Measurements from ENCODE around the gene PLA2G4A. TPM values are rescaled to one million over a fixed set of nuclear protein-coding genes. Genes with fewer than 3 reads are reported as not detected.

The PLA2G4A gene
- total and polyA plus RNA-seq, 2 donors (not counting 3 experiments of a cell fraction or from before 2014, with no cell fraction given): 8.2 to 13.3 TPM

DNA sequence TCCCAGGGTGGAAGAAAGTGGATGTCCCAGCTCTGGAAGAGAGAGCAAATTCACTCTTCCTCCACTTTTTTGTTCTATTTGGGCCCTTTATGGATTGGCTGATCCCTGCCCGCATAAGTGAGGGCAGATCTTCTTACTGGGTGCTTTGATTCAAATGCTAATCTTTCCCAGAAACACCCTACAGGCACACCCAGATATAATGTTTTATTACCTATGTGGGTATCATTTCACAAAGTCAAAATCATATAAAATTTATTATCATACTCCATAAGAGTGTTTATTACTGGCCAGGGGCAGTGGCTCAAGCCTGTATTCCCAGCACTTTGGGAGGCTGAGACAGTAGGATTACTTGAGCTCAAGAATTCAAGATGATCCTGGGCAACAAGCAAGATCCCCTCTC lies 16.9 kb upstream of the PLA2G4A start:
- Histone ChIP-seq H3K4me2 (ENCODE audit: insufficient read depth, low read length) (no peak overlapping the region), H3K9ac (replicated peaks; ENCODE audit: extremely low read depth, insufficient read depth, low read length) (no peak overlapping the region), H3K27ac (ENCODE audit: insufficient read depth, low read depth, low read length) (no peak overlapping the region), H3K79me2 (ENCODE audit: control insufficient read depth, insufficient read depth, low read length) (no peaks in the 10 kb centered on the region), H3K36me3 (ENCODE audit: control insufficient read depth in 2 of 2, extremely low read depth in 1 of 2, insufficient read depth in 2 of 2, low read length in 2 of 2) (no peaks in the 10 kb centered on the region), H3K4me3 (replicated peaks in 1 of 3; ENCODE audit: insufficient read depth in 1 of 3, low read depth in 1 of 3, low read length in 3 of 3) (no peak overlapping the region), H2AFZ (ENCODE audit: low read depth, low read length) (no peak overlapping the region), H3K27me3 (ENCODE audit: control insufficient read depth in 2 of 2, insufficient read depth in 2 of 2, low read length in 2 of 2) (no peaks in the 10 kb centered on the region), H4K20me1 (replicated peaks; ENCODE audit: control insufficient read depth, extremely low read depth, insufficient read depth, low read length) (no peaks in the 10 kb centered on the region), H3K9me3 (replicated peaks; ENCODE audit: control insufficient read depth, insufficient read depth, low read length) (no peaks in the 10 kb centered on the region), H3K4me1 (ENCODE audit: control insufficient read depth, extremely low read depth, insufficient read depth, low read length) (peaks cover 9% of the 10 kb centered on the region), H3K9me1 (replicated peaks; ENCODE audit: control insufficient read depth, extremely low read depth, insufficient read depth, low read length) (no peaks in the 10 kb centered on the region)
- POLR2A ChIA-PET: no interaction called here
- FAIRE-seq (no peak), DNase-seq (ENCODE audit: low read depth, low spot score) (no peak)
- dilution Hi-C loops (cut with MboI; ENCODE audit: extremely low pct_ligation_motif_present, low sequenced_read_pairs): no loop called here
- no TSS peak for BruUV-seq (replicated peaks)
- TF ChIP-seq, protein P1, sequence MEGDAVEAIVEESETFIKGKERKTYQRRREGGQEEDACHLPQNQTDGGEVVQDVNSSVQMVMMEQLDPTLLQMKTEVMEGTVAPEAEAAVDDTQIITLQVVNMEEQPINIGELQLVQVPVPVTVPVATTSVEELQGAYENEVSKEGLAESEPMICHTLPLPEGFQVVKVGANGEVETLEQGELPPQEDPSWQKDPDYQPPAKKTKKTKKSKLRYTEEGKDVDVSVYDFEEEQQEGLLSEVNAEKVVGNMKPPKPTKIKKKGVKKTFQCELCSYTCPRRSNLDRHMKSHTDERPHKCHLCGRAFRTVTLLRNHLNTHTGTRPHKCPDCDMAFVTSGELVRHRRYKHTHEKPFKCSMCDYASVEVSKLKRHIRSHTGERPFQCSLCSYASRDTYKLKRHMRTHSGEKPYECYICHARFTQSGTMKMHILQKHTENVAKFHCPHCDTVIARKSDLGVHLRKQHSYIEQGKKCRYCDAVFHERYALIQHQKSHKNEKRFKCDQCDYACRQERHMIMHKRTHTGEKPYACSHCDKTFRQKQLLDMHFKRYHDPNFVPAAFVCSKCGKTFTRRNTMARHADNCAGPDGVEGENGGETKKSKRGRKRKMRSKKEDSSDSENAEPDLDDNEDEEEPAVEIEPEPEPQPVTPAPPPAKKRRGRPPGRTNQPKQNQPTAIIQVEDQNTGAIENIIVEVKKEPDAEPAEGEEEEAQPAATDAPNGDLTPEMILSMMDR (IDR thresholded peaks at IDR 0.05; ENCODE audit: extremely low read depth in 1 of 2, insufficient read depth in 1 of 2, low read depth in 1 of 2, low read length in 2 of 2): no peak
- TF ChIP-seq GATA2 (IDR thresholded peaks at IDR 0.05; ENCODE audit: insufficient read depth, insufficient read length, low read depth, low read length) (no peak), JUN (IDR thresholded peaks at IDR 0.05; ENCODE audit: borderline replicate concordance, insufficient read depth, insufficient read length, low read depth) (no peak), POLR2A (IDR thresholded peaks at IDR 0.05; ENCODE audit: low read depth, low read length) (no peak)
- TF ChIP-seq, protein P2, sequence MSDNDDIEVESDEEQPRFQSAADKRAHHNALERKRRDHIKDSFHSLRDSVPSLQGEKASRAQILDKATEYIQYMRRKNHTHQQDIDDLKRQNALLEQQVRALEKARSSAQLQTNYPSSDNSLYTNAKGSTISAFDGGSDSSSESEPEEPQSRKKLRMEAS (IDR thresholded peaks at IDR 0.05; ENCODE audit: insufficient read depth, insufficient read length): no peak
- CTCF ChIA-PET: interaction anchor here (0.7 kb wide), 1 partner anchor 13 kb away, joined by 4 read pairs; no protein-coding TSS in a partner anchor
- intact Hi-C loops (cut with micrococcal nuclease): no loop called here

DNA sequence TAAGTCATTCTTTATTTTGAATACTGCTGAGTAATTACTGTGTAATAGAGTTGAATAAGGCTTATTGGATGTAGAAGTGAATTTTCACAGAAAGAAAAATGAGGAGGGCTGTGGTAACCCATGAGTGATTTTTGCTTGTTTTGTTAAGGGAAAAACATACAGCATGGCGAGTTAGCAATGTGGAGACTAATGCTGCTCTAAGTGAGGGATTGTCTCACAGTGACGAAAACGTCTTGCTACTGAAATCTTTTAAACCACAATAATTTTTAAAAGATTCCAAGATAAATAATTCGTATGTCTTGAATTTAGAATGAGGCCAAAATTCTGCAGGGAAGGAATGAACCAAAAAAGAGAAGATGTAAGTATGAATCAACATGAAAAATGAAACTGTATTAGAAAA lies 16.2 kb upstream of the PLA2G4A start:
- BruUV-seq (replicated peaks): no TSS peak
- TF ChIP-seq FOS (IDR thresholded peaks at IDR 0.05; ENCODE audit: borderline replicate concordance, insufficient read depth, low read length): no peak
- TF ChIP-seq POLR2A (IDR thresholded peaks at IDR 0.05; ENCODE audit: low read depth, low read length): no peak
- TF ChIP-seq, protein P1 (IDR thresholded peaks at IDR 0.05; ENCODE audit: extremely low read depth in 1 of 2, insufficient read depth in 1 of 2, low read depth in 1 of 2, low read length in 2 of 2): no peak
- no peak for TF ChIP-seq JUN (IDR thresholded peaks at IDR 0.05; ENCODE audit: borderline replicate concordance, insufficient read depth, insufficient read length, low read depth)
- TF ChIP-seq EZH2 (IDR thresholded peaks at IDR 0.05; ENCODE audit: borderline replicate concordance, low read depth, low read length, severe bottlenecking): no peak
- no peak for TF ChIP-seq GATA2 (IDR thresholded peaks at IDR 0.05; ENCODE audit: insufficient read depth, insufficient read length, low read depth, low read length)
- TF ChIP-seq POLR2AphosphoS5 (IDR thresholded peaks at IDR 0.05; ENCODE audit: insufficient read depth, low read depth, low read length): no peak
- TF ChIP-seq, protein P2 (IDR thresholded peaks at IDR 0.05; ENCODE audit: insufficient read depth, insufficient read length): no peak
- no peak for TF ChIP-seq MYC (IDR thresholded peaks at IDR 0.05; ENCODE audit: low read depth, low read length)
- DNase-seq (ENCODE audit: low read depth, low spot score): no peak
- dilution Hi-C loops (cut with MboI; ENCODE audit: extremely low pct_ligation_motif_present, low sequenced_read_pairs) (no loop called here), intact Hi-C loops (cut with micrococcal nuclease) (no loop called here)
- no peak overlapping the region for H3K4me2 ChIP-seq (ENCODE audit: insufficient read depth, low read length)
- POLR2A ChIA-PET: no interaction called here
- no peak overlapping the region for H2AFZ ChIP-seq (ENCODE audit: low read depth, low read length)
- H3K27ac ChIP-seq (ENCODE audit: insufficient read depth, low read depth, low read length): no peak overlapping the region
- no peak overlapping the region for H3K4me3 ChIP-seq (replicated peaks in 1 of 3; ENCODE audit: insufficient read depth in 1 of 3, low read depth in 1 of 3, low read length in 3 of 3)
- no peaks in the 10 kb centered on the region for H3K9me3 ChIP-seq (replicated peaks; ENCODE audit: control insufficient read depth, insufficient read depth, low read length)
- H3K36me3 ChIP-seq (ENCODE audit: control insufficient read depth in 2 of 2, extremely low read depth in 1 of 2, insufficient read depth in 2 of 2, low read length in 2 of 2): no peaks in the 10 kb centered on the region
- CTCF ChIA-PET: no interaction called here
- no peaks in the 10 kb centered on the region for H3K9me1 ChIP-seq (replicated peaks; ENCODE audit: control insufficient read depth, extremely low read depth, insufficient read depth, low read length)
- H3K79me2 ChIP-seq (ENCODE audit: control insufficient read depth, insufficient read depth, low read length): no peaks in the 10 kb centered on the region
- no peaks in the 10 kb centered on the region for H3K27me3 ChIP-seq (ENCODE audit: control insufficient read depth in 2 of 2, insufficient read depth in 2 of 2, low read length in 2 of 2)
- no peak overlapping the region for H3K9ac ChIP-seq (replicated peaks; ENCODE audit: extremely low read depth, insufficient read depth, low read length)
- peaks cover 9% of the 10 kb centered on the region for H3K4me1 ChIP-seq (ENCODE audit: control insufficient read depth, extremely low read depth, insufficient read depth, low read length)
- H4K20me1 ChIP-seq (replicated peaks; ENCODE audit: control insufficient read depth, extremely low read depth, insufficient read depth, low read length): no peaks in the 10 kb centered on the region
- FAIRE-seq: no peak
